HG02623 (cell line): Measurements from ENCODE around the gene MPP3.
"Not testable (repeated sequence)": the region's sequence is repeated elsewhere in the genome, so short reads cannot be mapped to it uniquely, and the experiment has no call there.

Source experiments
- ATAC-seq: cut with Tn5 transposase; IDR thresholded peaks from one replicate; pipeline ENCODE4 v1.9.1; 2021; ENCODE audit warnings: moderate library complexity; ENCODE audit not compliant: unreplicated experiment

Gene MPP3

GRCh38 chr17:43860927-43861622, 28.1 kb upstream of the MPP3 start:
- ATAC-seq = no peak

DNA sequence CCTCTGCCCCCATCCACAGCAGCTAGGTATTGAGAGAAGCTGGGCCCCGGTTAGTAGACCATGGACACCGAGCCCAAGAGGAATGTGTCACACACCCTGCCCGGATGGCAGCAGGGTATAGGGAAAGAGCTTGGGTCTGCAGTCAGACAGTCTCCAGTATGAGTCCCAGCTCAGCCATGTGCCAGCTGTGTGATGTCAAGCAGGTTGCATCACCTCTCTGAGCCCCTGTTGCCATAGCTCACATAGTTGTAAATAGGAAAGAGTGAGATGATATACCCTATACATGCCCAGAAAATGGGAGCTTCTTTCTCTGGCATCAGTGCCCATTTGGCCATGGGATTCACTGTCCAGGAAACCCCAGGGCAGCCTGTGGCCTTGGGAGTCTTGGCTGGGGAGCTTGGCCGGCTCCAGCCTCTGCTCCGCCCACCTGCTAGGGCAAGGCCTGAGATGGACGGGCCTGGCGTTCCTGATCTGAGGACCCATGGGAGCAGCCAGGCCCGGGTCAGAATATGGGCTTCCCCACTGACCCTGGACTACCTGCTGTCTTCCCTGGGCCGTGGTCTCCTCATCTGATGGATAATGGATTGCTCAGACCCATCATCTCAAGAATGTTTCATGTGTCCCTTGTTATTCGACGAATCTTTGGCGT, 27.3 kb upstream of the MPP3 start:
- no peak for ATAC-seq

- no peak for ATAC-seq
Measured at GRCh38 chr17:43857957-43858600, 25.1 kb upstream of the MPP3 start.

DNA sequence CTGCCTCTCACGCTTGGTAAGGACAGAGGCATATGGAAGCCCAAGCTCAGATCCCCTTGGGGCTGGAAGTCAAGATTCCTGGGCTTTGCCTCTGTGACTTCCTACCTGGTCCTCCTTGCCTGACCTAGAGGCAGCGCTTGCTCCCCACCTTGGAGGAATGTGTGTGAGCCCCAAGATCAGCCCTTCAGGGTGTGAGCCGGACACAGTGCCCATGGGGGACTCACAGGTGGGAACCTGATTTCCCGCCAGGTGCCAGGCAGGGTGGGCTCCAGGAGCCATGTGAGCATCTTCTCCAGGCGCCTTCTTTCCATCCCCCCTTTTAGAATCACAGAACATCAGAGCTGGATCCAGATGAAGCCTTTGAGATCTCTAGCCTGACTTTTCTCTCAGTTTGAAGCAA, 24.2 kb upstream of the MPP3 start:
- ATAC-seq = no peak

GRCh38 chr17:43856141-43856540, 23.2 kb upstream of the MPP3 start:
- ATAC-seq = no peak

- ATAC-seq = no peak
Measured at GRCh38 chr17:43855061-43855460, 22.1 kb upstream of the MPP3 start.

GRCh38 chr17:43854498-43854897, 21.6 kb upstream of the MPP3 start:
- ATAC-seq = no peak

- no peak for ATAC-seq
Measured at GRCh38 chr17:43853546-43853945, 20.6 kb upstream of the MPP3 start.

DNA sequence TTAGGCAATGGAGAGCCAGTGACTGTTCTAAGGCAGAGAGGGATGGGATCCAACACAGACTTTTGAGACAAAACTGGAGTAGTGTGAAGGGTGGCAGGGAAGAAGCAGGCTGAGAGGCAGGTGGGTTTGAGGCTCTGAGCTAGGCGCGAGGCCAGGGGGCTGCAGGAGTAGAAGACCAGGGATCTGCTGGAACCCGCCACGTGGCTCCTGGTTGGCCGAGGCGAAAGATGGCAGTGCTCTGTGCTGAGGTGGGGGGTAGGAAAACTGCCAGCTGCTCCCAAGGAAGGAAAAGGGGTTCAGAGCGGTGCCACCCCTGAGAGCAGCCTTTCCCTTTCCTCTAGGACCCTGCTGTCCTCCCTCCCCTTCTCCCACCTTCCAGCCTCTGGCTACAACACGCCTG, 19.6 kb upstream of the MPP3 start:
- ATAC-seq = no peak

DNA sequence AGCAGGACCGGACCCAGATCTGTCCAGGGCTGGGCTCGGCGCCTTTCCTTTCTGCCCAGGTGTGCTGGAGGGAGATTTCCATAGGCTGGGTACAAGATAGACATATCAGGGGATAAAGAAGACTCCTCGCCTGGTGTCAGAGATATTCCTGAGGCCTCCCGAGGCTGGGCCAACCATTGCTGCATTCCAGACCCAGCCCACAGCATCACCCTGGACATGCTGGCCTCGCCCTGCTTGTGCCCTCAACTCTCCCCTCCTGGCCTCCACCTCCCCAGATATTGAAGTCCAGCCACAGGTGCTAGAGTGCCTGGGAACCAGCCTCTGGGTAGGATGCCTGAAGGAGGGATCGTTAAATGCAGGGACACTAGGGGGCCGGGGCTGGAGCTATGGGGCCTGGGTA, 16.2 kb upstream of the MPP3 start:
- no peak for ATAC-seq

DNA sequence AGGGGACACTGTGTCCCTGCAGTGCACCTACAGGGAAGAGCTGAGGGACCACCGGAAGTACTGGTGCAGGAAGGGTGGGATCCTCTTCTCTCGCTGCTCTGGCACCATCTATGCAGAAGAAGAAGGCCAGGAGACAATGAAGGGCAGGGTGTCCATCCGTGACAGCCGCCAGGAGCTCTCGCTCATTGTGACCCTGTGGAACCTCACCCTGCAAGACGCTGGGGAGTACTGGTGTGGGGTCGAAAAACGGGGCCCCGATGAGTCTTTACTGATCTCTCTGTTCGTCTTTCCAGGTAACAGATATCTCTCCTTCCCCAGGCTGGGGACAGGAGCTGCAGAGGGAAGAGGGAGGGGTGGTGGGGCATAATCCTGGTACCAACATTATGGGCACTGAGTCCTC, 15.7 kb upstream of the MPP3 start:
- ATAC-seq = no peak

DNA sequence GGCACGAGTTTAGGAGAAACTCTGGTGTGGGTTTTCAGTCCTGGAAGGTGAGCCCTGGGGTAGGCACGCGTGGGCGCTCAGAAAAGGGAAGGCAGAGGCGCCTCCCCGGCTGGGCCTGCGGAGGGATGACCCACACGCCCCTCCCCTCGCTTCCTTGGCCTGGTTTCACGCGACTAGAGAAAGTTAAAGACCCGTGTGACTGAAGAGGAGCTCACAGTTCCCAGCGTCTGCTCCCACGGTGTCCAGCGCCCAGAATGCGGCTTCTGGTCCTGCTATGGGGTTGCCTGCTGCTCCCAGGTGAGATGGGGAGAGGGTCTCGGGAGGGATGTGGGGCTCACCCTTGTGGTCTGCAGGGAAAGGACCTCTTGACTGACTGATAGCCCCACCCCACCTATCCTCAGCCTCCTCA, 14.0 kb upstream of the MPP3 start, which contains the start of gene CD300LG:
Gene CD300LG, plus strand, starts transcription at position 214 of the 409 bp plus-strand sequence. Its CDS starts 41 bp downstream, at position 255.
- ATAC-seq = no peak

- no peak for ATAC-seq
Measured at GRCh38 chr17:43846221-43846712, 13.3 kb upstream of the MPP3 start.

- no peak for ATAC-seq
Measured at GRCh38 chr17:43845766-43846165, 12.8 kb upstream of the MPP3 start.

- ATAC-seq = no peak
Measured at GRCh38 chr17:43844241-43844640, 11.3 kb upstream of the MPP3 start.

- no peak for ATAC-seq
Measured at GRCh38 chr17:43842975-43843325, 10.0 kb upstream of the MPP3 start.

GRCh38 chr17:43842091-43842974, 9.4 kb upstream of the MPP3 start:
- ATAC-seq = not testable (repeated sequence)

DNA sequence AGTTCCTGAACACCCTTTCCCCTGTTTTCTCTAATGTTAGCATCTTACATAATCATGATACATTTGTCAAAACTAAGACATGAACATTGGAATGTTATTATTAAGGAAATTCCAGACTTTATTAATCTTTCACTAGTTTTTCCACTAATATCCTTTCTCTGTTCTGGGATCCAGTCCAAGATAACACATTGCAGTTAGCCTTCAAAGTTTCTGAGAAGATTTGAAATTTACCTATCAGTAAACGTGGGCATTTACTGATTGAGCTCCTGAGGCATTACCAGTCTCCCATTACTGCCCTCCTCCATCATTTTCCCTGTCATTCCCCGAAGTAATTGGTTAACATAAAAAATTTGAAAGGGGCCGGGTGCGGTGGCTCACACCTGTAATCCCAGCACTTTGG, 8.3 kb upstream of the MPP3 start:
- no peak for ATAC-seq

GRCh38 chr17:43840814-43841213, 7.9 kb upstream of the MPP3 start:
- ATAC-seq = no peak

DNA sequence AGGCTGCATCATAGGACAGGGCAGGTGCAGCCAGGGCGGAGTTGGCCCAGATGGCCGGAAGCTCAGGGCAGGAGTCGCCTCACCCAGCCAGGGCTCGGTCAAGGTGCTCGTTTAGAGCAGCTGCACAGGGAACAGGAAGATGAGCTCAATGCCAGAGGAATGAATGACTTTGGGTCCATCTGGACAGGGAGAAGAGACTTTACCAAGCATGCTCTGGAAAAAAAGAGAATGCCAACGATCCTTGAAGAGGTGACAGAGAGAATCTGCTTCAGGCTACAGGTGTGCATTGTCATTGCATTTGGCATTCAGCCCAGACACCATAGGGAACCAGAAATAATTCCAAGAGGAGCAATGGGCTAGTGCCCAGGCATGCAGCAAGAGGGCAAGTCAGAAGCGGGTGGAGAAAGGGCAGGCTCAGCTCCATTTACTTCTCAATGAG, 6.7 kb upstream of the MPP3 start:
- no peak for ATAC-seq

DNA sequence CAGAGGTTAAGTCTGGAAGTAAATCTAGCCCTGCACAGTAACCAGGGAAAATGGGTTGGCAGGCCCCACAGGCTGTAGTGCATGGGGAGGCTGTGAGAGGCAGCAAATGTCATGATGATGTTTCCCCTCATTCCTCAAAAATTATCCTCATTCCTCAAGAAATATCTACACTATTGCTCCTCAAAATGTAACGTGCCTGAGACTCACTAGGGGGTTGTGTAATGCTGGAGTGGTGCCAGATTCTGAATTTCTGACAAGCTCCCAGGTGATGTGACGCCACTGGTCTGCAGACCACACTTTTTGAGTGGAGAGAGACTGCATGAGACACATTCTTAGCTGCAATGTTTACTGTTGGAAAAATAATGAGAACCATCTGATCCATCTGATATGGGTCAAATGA, 1.2 kb upstream of the MPP3 start:
- no peak for ATAC-seq
